Right kidney (tissue), 1 donor: Measurements from ENCODE around the gene TMEM225B.
"Not testable (repeated sequence)": the region's sequence is repeated elsewhere in the genome, so short reads cannot be mapped to it uniquely, and the experiment has no call there.

Experiments used
- DNase-seq: peaks from one replicate; pipeline ENCODE4 v3.0.0-alpha.2; 2016

Gene TMEM225B

DNA sequence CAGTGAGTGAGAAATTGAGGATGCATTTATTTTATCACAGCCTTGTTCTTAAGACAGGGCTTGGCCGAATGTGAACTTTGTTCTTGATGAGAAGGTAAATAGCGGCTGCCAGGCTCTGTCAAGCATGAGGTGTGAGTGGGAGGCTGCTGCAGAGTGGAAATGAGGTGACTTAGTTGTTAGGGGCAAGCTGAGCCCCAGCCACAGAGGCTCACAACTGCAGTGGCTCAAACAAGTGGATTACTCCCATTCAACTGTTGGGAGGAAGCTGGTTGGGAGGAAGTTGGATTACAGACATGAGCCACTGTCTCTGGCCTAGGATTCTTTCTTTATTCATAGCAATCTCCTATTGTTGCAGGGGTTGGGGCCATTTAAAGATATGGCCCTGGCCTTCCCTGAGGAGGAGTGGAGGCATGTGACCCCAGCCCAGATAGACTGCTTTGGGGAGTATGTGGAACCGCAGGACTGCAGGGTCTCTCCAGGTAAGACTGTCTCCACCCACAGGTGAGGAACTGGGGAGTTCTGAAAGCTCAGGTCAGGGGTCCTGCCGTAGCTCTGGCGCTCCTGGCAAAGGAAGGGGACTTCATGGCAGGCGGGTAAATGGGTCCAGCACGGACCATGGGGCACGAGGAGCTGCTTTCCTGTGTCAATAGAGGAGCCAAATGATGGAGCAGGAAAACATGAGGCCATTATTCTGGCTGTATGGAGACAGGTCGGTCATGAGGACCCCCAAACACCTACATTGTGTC lies 25.8 kb downstream of the TMEM225B start:
- no peak for DNase-seq

DNA sequence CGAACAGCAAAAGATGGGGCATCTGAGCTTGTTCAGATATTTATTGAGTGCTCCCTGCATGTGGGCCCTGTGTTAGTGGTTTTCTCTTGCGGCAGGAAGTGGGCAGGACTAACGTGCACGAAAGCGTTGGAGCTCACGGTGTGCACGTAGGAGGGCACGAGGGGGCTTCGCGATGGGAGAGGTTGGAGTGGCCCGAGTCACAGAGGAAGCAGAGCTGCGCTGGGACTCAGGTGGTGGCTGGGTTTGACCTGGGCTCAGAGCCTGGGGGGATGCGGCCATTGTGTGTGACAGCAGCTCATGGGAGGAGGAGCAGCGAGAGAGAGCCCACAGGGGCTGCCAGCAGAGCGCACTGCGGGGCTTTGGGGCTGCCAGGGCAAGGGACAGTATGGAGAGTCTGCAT lies 26.4 kb downstream of the TMEM225B start:
- DNase-seq = no peak

DNA sequence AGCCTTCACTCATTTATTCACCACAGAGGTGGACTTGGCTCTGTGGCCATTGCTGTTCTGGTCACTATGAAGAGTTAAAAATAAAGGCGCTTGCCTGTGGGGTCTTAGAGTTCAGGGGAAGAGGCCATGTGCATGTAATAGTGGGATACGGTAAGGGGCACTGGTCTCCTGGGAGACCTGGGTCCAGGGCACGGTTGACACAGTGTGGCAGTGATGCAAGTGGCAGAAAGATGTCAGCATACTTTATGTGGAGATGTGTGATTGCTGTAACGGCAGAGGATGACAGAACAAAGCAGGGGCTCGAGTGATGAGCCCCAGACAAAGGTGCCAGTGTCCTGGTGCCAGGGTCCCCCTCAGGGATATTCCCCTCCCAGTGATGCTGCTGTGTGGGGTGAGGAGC lies 27.3 kb downstream of the TMEM225B start:
- DNase-seq = no peak

DNA sequence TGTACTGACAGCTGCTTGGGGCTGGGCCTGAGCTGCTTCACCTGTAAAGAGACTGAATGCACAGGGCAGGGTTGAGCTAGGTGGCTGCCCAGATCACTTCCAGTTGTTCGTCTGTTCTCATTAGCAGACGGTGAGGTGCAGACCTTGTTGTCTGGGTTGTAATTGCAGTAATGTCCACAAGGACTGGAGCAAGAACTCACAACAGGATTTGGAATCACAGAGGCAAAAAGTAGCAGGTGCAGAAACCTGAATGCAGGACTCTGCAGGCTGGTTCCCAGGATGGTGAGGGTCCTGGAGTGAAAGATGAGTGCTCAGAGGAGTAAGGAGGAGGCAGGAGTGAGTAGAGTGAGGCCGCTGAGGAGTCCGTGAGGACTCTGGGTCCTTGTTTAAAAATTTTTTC lies 27.9 kb downstream of the TMEM225B start:
- no peak for DNase-seq

DNA sequence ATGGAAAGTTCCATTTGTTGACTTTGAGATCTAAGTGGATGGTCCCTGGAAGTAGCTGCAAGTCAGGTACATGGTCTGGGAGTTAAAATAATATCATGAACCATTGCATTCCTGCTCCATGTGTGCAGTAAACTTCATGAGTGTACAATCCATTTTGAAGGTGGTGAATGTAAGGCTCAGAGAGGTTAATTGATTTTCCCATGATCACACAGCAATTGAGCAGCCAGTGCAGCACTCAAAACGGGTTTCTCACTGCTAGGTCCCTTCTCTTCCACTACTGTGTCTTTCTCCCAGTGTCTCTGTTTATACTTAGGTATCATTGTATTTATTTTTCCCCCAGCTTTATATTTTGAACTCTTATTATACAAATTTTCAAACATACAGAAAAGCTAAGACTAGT lies 28.6 kb downstream of the TMEM225B start:
- DNase-seq = no peak

DNA sequence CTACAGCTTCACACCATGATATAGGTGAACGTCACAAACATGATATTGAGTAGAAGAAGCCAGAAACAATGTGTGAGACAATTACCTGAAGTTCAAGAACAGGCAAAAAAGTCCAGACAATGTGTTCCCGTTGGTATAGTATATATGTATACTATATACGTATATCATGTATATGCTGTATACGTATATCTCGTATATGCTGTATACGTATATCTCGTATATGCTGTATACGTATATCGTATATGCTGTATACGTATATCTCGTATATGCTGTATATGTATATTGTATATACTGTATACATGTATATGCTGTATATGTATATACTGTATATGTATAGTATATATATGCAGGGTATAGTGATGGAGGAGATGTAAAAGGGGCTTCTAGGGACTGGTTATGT lies 29.4 kb downstream of the TMEM225B start:
- DNase-seq = no peak

DNA sequence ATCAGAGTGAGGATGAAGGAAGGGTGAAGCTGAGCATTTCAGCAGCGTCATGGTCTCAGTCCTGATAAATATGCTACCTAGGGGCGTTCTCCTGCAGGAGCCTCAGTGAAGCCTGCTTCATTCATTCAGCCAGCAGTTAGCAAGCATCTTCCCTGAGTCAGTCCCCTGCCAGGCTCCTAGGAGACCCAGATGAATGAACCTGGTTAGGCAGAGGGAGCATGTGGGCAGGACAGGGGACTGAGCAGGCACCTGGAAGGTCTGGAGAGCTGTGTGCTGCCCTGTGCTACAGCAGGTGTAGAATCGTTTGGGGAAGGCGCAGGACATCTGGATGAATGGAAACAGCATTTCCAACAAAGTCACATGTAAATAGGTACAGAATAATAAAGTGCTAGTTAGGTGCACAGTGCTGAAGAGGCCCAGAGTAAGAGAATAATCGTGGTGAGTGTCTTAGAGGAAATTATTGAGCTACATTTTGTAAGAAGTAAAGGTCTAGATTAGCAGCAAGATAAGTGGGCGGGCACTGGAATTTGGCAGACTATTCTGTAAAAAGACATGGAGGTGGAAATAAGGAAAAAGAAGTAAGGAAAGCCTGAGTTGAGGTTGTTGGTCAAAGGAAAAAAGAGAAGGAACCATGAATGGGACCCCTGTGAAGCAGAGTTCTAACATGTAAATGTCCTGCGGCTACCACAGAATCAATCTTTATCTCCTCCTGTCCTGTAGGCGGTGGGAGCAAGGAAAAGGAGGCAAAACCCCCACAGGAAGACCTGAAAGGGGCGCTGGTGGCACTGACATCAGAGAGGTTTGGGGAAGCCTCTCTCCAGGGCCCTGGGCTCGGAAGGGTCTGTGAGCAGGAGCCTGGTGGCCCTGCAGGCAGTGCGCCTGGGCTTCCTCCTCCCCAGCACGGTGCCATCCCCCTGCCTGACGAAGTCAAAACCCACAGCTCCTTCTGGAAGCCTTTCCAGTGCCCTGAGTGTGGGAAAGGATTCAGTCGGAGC lies 30.7 kb downstream of the TMEM225B start:
- DNase-seq = no peak

DNA sequence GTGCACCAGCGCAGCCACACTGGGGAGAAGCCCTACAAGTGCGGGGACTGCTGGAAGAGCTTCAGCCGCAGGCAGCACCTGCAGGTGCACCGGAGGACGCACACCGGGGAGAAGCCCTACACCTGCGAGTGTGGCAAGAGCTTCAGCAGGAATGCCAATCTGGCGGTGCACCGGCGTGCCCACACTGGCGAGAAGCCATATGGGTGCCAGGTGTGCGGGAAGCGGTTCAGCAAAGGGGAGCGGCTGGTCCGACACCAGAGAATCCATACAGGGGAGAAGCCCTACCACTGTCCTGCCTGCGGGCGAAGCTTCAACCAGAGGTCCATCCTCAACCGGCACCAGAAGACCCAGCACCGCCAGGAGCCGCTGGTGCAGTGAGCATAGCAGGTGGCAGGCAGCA lies 31.6 kb downstream of the TMEM225B start:
- no peak for DNase-seq

DNA sequence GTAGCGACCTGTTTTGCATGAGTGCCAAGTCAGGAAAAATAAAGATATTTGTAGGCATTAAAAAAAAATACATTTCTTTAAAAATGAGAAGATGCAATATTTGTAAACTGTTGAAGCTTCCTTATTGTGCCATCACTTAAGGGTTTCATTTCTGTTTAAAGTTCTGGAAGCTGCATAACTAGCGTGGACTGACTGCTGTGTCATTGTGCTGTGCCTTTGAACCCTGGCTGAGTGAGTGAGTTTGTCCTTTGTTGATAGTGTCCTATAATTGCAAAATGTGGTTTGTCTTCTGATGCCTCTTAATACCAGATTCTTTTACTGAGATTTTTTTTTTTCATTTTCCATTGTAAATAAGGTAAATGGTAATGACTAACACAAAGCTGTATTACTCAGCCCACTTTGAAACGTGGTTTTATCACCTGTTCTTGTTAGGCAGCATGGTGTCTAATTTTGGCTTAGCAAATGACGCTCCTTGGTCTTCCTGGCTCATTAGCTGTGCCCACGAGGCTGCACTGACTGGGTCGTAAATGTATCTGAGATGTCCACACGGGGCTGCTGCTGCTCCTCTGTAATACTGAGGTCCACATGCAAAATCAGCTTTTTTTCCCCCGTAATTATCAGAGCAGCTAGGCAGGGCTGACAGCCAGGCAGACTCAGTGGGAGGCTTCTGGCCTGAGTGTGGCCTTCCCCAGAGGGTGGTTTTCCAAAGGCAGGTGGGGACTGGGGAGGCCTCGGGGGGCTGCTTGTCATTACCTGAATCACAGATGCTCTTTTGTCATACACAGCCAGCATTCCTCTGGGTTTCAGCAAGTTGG lies 33.4 kb downstream of the TMEM225B start:
- DNase-seq = no peak

DNA sequence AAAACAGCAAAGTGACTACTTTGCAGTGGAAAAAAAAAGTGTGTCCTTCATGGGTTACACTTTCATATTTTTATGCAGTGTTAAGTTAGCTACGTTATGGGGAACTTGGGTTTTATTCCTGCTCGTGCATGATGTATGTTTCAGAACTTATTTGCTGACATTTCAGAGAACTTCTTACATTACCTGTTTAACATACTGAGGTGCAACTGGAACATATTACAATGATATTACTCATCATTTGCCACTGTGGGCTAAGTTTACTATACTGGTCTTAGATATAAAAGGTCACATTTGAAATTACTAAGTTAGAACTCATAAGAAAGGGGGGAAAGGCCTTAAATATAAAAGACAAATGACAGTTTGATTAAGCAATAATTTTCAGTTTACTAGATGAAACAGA lies 39.3 kb downstream of the TMEM225B start:
- DNase-seq = not testable (repeated sequence)

DNA sequence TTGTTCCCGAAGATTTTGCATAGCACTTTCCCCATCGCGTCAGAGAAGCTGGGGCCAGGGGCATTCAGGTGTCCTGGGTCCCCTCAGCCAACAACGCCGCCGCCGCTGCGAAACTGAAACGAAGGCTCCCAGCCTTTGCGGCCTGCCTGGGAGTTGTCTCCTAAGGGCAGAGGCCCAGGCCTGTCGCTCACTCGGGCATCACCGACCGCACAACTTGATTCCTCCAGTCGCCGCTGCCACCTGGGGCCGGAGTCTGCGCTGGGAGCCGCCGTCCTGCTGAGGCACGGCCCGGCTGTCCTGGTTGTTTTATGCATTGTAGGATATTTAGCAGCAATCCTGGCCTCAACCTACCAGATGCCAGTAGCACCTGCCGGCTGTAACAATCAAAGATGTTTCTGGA lies 40.7 kb downstream of the TMEM225B start:
- no peak for DNase-seq

DNA sequence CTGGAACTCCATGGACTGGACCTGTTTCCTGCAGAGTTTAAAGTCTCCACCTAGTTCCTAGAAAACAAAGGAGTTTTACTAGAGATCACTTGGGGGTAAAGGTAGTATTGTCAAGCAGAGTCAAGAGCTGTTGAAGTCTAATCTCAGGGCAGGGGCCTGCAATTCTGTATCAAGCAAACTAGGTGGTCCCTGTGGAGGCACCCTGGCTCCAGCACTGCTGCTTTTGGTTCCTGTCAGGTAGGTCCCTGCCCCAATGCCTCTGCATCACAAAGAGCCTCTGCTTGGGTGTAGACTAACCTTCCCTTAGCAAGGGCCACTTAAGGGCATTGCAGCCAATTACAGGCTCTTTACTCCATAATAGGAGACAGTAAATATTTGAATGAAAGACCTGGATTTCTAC lies 41.2 kb downstream of the TMEM225B start:
- no peak for DNase-seq

DNA sequence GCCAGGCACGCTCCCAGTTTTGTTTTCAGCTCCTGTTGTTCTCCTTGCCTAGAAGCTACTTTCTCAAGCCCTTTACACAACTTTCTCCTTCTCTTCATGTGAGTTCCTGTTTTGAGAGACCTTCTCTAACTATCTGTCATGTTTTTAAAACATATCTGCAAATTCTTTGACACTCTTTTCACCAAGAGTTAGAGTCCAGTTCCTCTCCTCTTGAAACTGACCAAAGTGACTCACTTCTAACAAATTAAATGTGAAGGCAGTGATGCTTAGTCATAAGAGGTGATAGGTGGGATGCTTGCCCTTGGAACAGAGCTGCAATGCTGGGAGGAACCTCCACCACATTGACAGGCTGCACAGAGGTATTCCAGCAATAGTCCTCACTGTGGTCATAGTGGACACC lies 44.0 kb downstream of the TMEM225B start:
- DNase-seq = no peak

DNA sequence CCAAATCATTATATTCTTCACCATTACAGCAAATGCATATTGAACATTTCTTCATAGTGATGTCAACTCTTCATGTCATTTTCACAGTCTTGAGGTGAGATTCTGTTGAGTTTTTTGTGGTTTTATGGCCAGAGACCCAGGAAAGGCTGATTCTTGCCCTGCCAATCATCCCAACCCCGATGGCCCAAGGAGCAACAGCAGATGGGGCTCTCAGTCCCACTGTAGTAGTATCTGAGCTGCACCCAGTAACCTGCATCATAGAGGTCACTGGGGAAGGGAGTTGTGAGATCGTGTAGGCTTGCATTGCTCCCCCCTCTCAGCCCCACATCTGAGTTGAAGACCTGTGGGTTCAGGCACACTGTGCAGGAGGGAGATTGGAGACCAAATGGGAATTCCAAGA lies 45.4 kb downstream of the TMEM225B start:
- no peak for DNase-seq

DNA sequence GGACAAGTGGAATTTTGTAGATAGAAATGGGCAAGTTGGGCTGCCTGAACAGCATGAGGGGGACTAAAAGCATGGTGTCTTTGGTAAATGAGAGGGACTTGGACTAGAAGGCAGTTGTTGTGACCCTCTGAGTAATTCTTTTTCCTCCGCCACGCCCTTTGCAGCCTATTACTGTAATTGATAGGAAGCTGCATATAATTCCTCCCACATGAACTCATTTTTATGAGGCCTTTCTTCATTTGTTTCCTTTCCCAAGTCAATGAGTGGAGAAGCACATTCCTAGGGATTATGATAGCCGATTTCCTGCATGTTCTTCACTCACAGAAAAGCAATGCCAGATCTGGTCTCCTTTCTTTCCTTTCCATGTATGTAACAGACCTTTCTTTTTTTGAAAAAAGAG lies 46.4 kb downstream of the TMEM225B start:
- no peak for DNase-seq

DNA sequence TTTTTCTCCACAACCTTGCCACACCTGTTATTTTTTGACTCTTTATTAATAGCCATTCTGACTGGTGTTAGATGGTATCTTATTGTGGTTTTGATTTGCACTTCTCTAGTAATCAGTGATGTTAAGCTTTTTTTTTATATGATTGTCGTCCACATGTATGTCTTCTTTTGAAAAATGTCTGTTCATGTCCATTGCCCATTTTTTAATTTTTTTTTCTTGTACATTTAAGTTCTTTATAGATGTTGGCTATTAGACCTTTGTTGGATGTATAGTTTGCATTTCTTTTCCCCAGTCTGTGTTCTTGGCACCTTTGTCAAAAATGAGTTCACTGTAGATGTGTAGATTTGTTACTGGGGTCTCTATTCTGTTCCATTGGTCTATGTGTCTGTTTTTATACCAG lies 47.5 kb downstream of the TMEM225B start:
- DNase-seq = no peak

DNA sequence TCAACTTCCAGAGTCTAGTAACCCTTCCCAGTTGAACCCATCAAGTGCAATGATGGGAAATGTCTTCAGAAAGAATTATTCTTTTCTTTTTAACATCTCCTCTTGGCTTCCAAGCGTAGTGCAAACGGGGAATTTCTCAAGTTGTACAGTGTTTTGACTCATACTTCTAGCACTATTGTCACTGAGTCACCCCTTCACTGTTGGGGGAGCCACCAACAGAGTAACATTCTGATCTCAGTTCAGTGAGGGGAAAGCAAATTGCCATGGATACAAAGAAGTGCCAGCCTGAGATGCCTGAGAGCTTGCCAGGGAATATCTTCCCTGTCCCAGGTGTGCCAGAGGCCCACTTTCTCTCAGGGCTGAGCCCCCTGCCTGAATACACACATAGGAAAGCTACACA lies 50.8 kb downstream of the TMEM225B start:
- DNase-seq = no peak

DNA sequence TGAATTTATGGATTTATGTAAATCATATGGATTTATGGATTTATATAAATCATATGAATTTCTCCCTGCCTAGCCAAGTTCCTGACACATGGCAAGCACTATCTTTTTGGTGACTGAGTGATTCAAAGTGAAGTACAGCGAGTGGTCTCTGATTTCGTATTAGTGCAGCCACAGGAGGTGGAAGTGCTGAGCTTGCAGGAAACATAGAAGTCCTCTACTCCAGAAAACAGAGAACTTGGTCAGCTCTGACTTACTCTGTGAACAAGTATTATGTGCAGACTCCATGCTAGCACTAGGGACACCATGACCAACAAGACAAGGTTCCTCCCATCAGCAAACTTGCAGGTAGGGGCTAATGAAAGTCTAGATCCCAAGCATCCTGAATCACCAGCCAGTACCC lies 53.2 kb downstream of the TMEM225B start:
- no peak for DNase-seq

DNA sequence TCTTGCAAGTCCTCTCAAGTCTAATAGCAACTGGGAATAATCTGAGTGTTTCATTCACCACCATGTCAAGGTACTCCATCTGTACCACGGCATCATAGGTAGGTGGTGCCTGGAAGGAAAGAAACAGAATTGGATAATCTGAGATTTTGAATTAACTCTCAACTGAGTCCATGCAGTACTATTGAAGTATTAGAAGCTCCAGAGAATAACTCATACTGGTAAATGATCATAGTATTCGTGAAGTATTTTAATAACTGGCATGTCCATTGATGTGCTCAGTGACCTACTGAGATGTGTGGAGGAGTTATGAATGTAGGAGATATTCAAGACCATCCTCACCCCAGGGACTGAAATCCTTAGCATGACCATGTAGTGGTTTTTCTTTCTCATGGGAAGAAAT lies 54.6 kb downstream of the TMEM225B start:
- DNase-seq = no peak

DNA sequence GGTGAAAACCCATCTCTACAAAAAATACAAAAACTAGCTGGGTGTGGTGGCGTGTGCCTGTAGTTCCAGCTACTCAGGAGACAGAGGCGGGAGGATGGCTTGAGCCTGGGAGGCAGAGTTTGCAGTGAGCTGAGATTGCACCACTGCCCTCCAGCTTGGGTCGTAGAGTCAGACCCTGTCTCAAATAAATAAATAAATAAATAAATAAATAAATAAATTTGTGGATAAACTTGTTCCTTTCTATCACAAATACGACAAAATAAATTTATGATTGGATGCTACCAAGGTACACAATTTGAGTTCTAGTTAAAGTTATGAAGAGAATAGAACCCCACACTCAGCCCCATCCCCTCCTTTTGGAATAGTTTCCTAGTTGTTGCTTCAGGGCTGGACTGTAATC lies 55.2 kb downstream of the TMEM225B start:
- not testable (repeated sequence) for DNase-seq

DNA sequence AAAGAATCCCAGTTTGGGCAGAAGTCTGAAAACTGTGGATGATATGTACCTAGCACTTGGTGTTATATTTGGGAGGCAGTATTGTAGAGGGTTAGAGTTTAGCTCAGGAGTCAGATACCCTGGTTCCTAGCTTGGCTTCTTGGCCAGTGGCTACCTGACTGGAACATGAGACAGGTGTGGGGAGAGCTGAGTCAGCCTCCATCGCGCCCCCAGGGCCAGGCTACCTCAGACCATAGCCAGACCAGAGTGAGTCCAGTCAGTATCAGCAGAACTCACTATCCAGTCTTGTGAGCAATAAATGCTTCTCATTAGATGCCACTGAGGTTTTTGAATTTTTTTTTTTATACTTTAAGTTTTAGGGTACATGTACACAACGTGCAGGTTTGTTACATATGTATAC lies 55.7 kb downstream of the TMEM225B start:
- no peak for DNase-seq

DNA sequence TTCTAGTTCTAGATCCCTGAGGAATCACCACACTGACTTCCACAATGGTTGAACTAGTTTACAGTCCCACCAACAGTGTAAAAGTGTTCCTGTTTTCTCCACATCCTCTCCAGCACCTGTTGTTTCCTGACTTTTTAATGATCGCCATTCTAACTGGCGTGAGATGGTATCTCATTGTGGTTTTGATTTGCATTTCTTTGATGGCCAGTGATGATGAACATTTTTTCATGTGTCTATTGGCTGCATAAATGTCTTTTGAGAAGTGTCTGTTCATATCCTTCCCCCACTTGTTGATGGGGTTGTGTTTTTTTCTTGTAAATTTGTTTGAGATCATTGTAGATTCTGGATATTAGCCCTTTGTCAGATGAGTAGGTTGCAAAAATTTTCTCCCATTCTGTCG lies 56.6 kb downstream of the TMEM225B start:
- not testable (repeated sequence) for DNase-seq

DNA sequence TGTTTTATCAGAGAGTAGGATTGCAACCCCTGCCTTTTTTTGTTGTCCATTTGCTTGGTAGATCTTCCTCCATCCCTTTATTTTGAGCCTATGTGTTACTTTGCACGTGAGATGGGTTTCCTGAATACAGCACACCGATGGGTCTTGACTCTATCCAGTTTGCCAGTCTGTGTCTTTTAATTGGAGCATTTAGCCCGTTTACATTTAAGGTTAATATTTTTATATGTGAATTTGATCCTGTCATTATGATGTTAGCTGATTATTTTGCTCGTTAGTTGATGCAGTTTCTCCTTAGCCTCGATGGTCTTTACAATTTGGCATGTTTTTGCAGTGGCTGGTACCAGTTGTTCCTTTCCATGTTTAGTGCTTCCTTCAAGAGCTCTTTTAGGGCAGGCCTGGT lies 59.8 kb downstream of the TMEM225B start:
- DNase-seq = not testable (repeated sequence)
